Vagina (tissue), 2 donors: ENCODE measurements around the gene CDON. TPM values are rescaled to one million over a fixed set of nuclear protein-coding genes. Genes with fewer than 3 reads are reported as not detected.

Experiments
- DNase-seq, 2 donors: peaks; one replicate each; pipeline ENCODE4 v3.0.0-alpha.2; 2017; ENCODE audit errors: extremely low spot score in 2 of 2
- H3K27ac ChIP-seq: fragments of 200-600 bp; sonication (generic); one replicate; pipeline ENCODE4 v1.5.1; 2019
- H3K27me3 ChIP-seq: fragments of 200-600 bp; sonication (generic); one replicate; pipeline ENCODE4 v1.5.1; 2019
- H3K36me3 ChIP-seq, 2 donors: fragments of 200-600 bp; sonication (generic); one replicate each; pipeline ENCODE4 v1.5.1; 2017 to 2019
- H3K4me1 ChIP-seq: fragments of 200-600 bp; sonication (generic); one replicate; pipeline ENCODE4 v1.5.1; 2019
- H3K4me3 ChIP-seq, 2 donors: fragments of 200-600 bp; sonication (generic); 1 replicate in 1 of 2; 2 replicates in 1 of 2; pipeline ENCODE4 v1.5.1; 2016 to 2019
- H3K9me3 ChIP-seq: fragments of 200-600 bp; sonication (generic); one replicate; pipeline ENCODE4 v1.5.1; 2019
- CTCF ChIP-seq, 3 experiments: fragments of 450-650 bp in 2 of 3; fragments of 200-600 bp in 1 of 3; sonication (generic) in 1 of 3; IDR thresholded peaks; one replicate each; pipeline ENCODE4 v1.5.1; 2017 to 2019; ENCODE audit warnings: antibody characterized with exemption in 3 of 3, mild to moderate bottlenecking in 2 of 3, moderate library complexity in 2 of 3
- POLR2A ChIP-seq, 2 donors: fragments of 450-650 bp; IDR thresholded peaks; one replicate each; pipeline ENCODE4 v1.6.1; 2017; ENCODE audit warnings: antibody characterized with exemption in 2 of 2, mild to moderate bottlenecking in 2 of 2, moderate library complexity in 2 of 2
- POLR2AphosphoS5 ChIP-seq, 2 donors: sonication (generic); formaldehyde crosslinking; IDR thresholded peaks; one replicate each; pipeline ENCODE4 v1.9.0; 2017; ENCODE audit warnings: antibody characterized with exemption in 2 of 2, mild to moderate bottlenecking in 2 of 2, low read depth in 1 of 2; ENCODE audit not compliant: insufficient read depth in 1 of 2
- intact Hi-C: fragments of 100-400 bp; cut with DNase I; formaldehyde crosslinking; loops from one replicate; pipeline ENCODE4 v1.15.1; 2023
- total RNA-seq: library from RNA; depleted of rRNA; stranded (reverse); fragments of >200 nt; gene quantifications from one replicate; pipeline ENCODE4 v1.2.3, GENCODE V29; 2016

Gene CDON
- total RNA-seq, 1 donor from 2014 or later: 9.8 TPM

GRCh38 chr11:126101930-126102283 is 39.2 kb upstream of the CDON start:
- no peak overlapping the region for H3K4me3 ChIP-seq
- intact Hi-C loops: no loop called here
- H3K36me3 ChIP-seq: no peaks in the 10 kb centered on the region
- TF ChIP-seq POLR2A (IDR thresholded peaks at IDR 0.05) (no peak), POLR2AphosphoS5 (IDR thresholded peaks at IDR 0.05; ENCODE audit: insufficient read depth in 1 of 2, low read depth in 1 of 2) (no peak), CTCF (IDR thresholded peaks at IDR 0.05) (no peak)
- no peaks in the 10 kb centered on the region for H3K27me3 ChIP-seq
- H3K27ac ChIP-seq: no peak overlapping the region
- peaks cover 8% of the 10 kb centered on the region for H3K4me1 ChIP-seq
- no peaks in the 10 kb centered on the region for H3K9me3 ChIP-seq
- no peak for DNase-seq

GRCh38 chr11:126101251-126101929 is 38.7 kb upstream of the CDON start:
- Histone ChIP-seq H3K9me3 (no peaks in the 10 kb centered on the region), H3K27ac (no peak overlapping the region), H3K4me3 (no peak overlapping the region), H3K4me1 (peaks cover 8% of the 10 kb centered on the region), H3K27me3 (no peaks in the 10 kb centered on the region), H3K36me3 (no peaks in the 10 kb centered on the region)
- intact Hi-C loops: no loop called here
- TF ChIP-seq CTCF (IDR thresholded peaks at IDR 0.05): no peak
- no peak for TF ChIP-seq POLR2AphosphoS5 (IDR thresholded peaks at IDR 0.05; ENCODE audit: insufficient read depth in 1 of 2, low read depth in 1 of 2)
- no peak for TF ChIP-seq POLR2A (IDR thresholded peaks at IDR 0.05)
- DNase-seq: no peak

- no peak overlapping the region for H3K27ac ChIP-seq
- no peak overlapping the region for H3K4me3 ChIP-seq
- H3K27me3 ChIP-seq: no peaks in the 10 kb centered on the region
- TF ChIP-seq POLR2AphosphoS5 (IDR thresholded peaks at IDR 0.05; ENCODE audit: insufficient read depth in 1 of 2, low read depth in 1 of 2) (no peak), CTCF (IDR thresholded peaks at IDR 0.05) (no peak), POLR2A (IDR thresholded peaks at IDR 0.05) (no peak)
- peaks cover 8% of the 10 kb centered on the region for H3K4me1 ChIP-seq
- intact Hi-C loops: no loop called here
- H3K36me3 ChIP-seq: no peaks in the 10 kb centered on the region
- DNase-seq: no peak
- no peaks in the 10 kb centered on the region for H3K9me3 ChIP-seq
Measured at GRCh38 chr11:126100716-126101115, 38.0 kb upstream of the CDON start.

GRCh38 chr11:126098204-126098769 is 35.6 kb upstream of the CDON start:
- Histone ChIP-seq H3K9me3 (no peaks in the 10 kb centered on the region), H3K27me3 (no peaks in the 10 kb centered on the region), H3K36me3 (no peaks in the 10 kb centered on the region), H3K4me1 (peaks cover 8% of the 10 kb centered on the region), H3K4me3 (no peak overlapping the region), H3K27ac (no peak overlapping the region)
- no peak for DNase-seq
- TF ChIP-seq POLR2AphosphoS5 (IDR thresholded peaks at IDR 0.05; ENCODE audit: insufficient read depth in 1 of 2, low read depth in 1 of 2) (no peak), CTCF (IDR thresholded peaks at IDR 0.05) (no peak), POLR2A (IDR thresholded peaks at IDR 0.05) (no peak)
- intact Hi-C loops: no loop called here

GRCh38 chr11:126095745-126096144 is 33.1 kb upstream of the CDON start:
- TF ChIP-seq CTCF (IDR thresholded peaks at IDR 0.05) (no peak), POLR2A (IDR thresholded peaks at IDR 0.05) (no peak), POLR2AphosphoS5 (IDR thresholded peaks at IDR 0.05; ENCODE audit: insufficient read depth in 1 of 2, low read depth in 1 of 2) (no peak)
- Histone ChIP-seq H3K27me3 (no peaks in the 10 kb centered on the region), H3K4me3 (no peak overlapping the region), H3K4me1 (no peaks in the 10 kb centered on the region), H3K36me3 (no peaks in the 10 kb centered on the region), H3K27ac (no peak overlapping the region), H3K9me3 (no peaks in the 10 kb centered on the region)
- no peak for DNase-seq
- intact Hi-C loops: no loop called here
